Heart left ventricle (tissue), 16 donors: ENCODE data around the gene SEPTIN5. TPM values are rescaled to one million over a fixed set of nuclear protein-coding genes. Genes with fewer than 3 reads are reported as not detected.
A peak's percentile ranks its signal among the peaks of the same experiment; 100 is the strongest.

Source experiments
- ATAC-seq, 4 donors: fragments of 200-7000 bp; cut with Tn5 transposase; one replicate each; pipeline ENCODE4 v1.9.1; 2020 to 2022; ENCODE audit warnings: moderate library complexity in 4 of 4, mild to moderate bottlenecking in 3 of 4, moderate number of reproducible peaks in 1 of 4
- DNase-seq, 5 donors: peaks; one replicate each; pipeline ENCODE4 v3.0.0-alpha.2; 2020
- H3K27ac ChIP-seq, 12 donors: fragments of 200-600 bp; sonication (generic) in 4 of 12; one replicate each; pipeline versions ENCODE4 v1.5.0 to v1.8.0; 2016 to 2022; ENCODE audit warnings: mild to moderate bottlenecking in 2 of 12
- H3K27me3 ChIP-seq, 9 donors: fragments of 200-600 bp; sonication (generic) in 2 of 9; one replicate each; pipeline versions ENCODE4 v1.5.1 to v1.8.0; 2016 to 2022; ENCODE audit warnings: mild to moderate bottlenecking in 3 of 9
- H3K36me3 ChIP-seq, 9 donors: fragments of 200-600 bp; sonication (generic) in 2 of 9; one replicate each; pipeline versions ENCODE4 v1.5.0 to v1.8.0; 2018 to 2022; ENCODE audit warnings: mild to moderate bottlenecking in 2 of 9
- H3K4me1 ChIP-seq, 12 donors: fragments of 200-600 bp; sonication (generic) in 4 of 12; one replicate each; pipeline versions ENCODE4 v1.5.0 to v1.8.0; 2016 to 2022; ENCODE audit warnings: mild to moderate bottlenecking in 3 of 12
- H3K4me3 ChIP-seq, 12 donors: fragments of 200-600 bp; sonication (generic) in 4 of 12; one replicate each; pipeline versions ENCODE4 v1.5.0 to v1.8.0; 2017 to 2022; ENCODE audit warnings: mild to moderate bottlenecking in 9 of 12, moderate library complexity in 4 of 12
- H3K9me3 ChIP-seq, 12 donors: fragments of 200-600 bp; sonication (generic) in 4 of 12; one replicate each; pipeline versions ENCODE4 v1.5.0 to v1.8.0; 2016 to 2022; ENCODE audit warnings: mild to moderate bottlenecking in 1 of 12
- POLR2A ChIP-seq, 2 donors: fragments of 450-650 bp; IDR thresholded peaks; one replicate each; pipeline ENCODE4 v1.6.1; 2017; ENCODE audit warnings: antibody characterized with exemption in 2 of 2, mild to moderate bottlenecking in 2 of 2, moderate library complexity in 2 of 2
- WGBS, 4 donors: extraction: QIAGEN DNeasy Blood & Tissue Kit in 2 of 4; methylation state at CpG; one replicate each; pipeline versions ENCODE4 v1.1.5 to v1.1.7; 2013 to 2018; 5-methylcytosine and 5-hydroxymethylcytosine counted together
- intact Hi-C, 10 donors: fragments of 100-400 bp; cut with DNase I; formaldehyde crosslinking; loops; one replicate each; pipeline versions ENCODE4 v1.11.1 to v1.14.2; 2022
- polyA plus RNA-seq, 2 donors: library from polyadenylated mRNA; stranded (reverse); fragments of 200-250 nt; gene quantifications; one replicate each; pipeline ENCODE4 v1.2.3, GENCODE V29; 2013
- total RNA-seq, 9 donors: library from RNA; depleted of rRNA in 2 of 9; stranded (reverse); fragments of >200 nt in 2 of 9; fragmentation: NEBNext Ultra II Directional in 3 of 9; extraction: Animal tissue kit (Norgen Biotek cat#: 25700) in 3 of 9; gene quantifications; one replicate each; pipeline versions ENCODE4 v1.1.0 to v1.2.4, GENCODE V29; 2016 to 2023
- TF ChIP-seq, protein P1 (sequence below), 12 donors: fragments of 200-600 bp; sonication (generic) in 4 of 12; IDR thresholded peaks; one replicate each; pipeline versions ENCODE4 v1.5.0 to v1.8.0; 2018 to 2022; ENCODE audit warnings: antibody characterized with exemption in 12 of 12, mild to moderate bottlenecking in 5 of 12
- donor health status: ischemic (EF 13 %, LVEDD 7.1; RV severe dilation, severe dysfunction).
- donor health status: healthy with polysubstance abuse.
- donor health status: DM: no; HTN: yes; CAD: no.
- donor health status: DM: no; HTN: no; CAD: no.
- donor health status: ischemic (EF 25% LVEDD 6.9; RV normal size, moderate dysfunction).
- donor health status: ischemic (EF 25% LVEDD 5.7; RV mildly dilated, moderate dysfunction).
- donor health status: healthy.
- donor health status: DM: yes; HTN: yes; CAD: no.
- donor health status: ischemic (EF 35%, LVEDD 5.7; RV mildly dilated, moderate dysfunction).
- donor health status: nonischemic (EF 11% LVEDD 7.7; RV severe dilation, severe dysfunction).
- donor health status: DM: yes; HTN: yes; CAD: no.
- donor health status: PGD.
- donor health status: ischemic (EF 29% LVEDD 5.4; RV normal size, mild dysfunction).
- donor health status: nonischemic (EF 23%, LVEDD 6.1; RV moderate dilation, normal function).

Gene SEPTIN5
- total and polyA plus RNA-seq, 11 donors: 75.7 to 272 (median 127) TPM

DNA sequence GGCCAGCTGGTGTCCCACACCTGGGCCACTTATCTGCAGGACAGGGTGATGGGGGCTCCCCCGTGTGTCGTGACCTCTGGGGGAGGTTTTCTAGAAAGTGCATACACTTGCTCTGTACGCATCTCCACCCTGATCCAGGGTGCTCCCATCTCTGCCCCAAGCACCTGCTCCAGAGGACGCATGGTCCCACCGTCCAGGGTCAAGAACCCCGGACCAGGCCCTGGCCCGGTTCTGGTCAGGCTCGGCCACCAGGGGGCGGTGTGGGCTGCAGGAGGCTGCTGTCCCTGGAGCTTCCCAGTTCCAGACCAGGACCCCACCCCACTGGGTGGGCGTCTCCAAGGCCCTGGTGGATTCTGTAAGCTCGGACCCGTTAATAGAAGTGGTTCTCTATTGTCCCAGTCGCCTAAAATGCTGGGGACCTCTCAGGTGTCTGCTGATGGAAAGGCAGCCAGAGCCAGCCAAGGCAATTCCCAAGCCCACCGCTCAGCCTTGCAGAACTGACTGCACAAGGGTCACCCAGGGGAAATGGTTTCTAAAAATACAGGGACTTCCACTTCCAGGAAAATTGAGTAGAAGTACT lies 34.7 kb upstream of the SEPTIN5 start:
- no peaks in the 10 kb centered on the region for H3K36me3 ChIP-seq
- H3K4me3 ChIP-seq: no peak overlapping the region
- 29 to 65% (median 45%) methylated on average over 5 to 14 of the region's 14 CpGs for WGBS, 4 donors
- no peak for TF ChIP-seq POLR2A (IDR thresholded peaks at IDR 0.05)
- TF ChIP-seq, protein P1, sequence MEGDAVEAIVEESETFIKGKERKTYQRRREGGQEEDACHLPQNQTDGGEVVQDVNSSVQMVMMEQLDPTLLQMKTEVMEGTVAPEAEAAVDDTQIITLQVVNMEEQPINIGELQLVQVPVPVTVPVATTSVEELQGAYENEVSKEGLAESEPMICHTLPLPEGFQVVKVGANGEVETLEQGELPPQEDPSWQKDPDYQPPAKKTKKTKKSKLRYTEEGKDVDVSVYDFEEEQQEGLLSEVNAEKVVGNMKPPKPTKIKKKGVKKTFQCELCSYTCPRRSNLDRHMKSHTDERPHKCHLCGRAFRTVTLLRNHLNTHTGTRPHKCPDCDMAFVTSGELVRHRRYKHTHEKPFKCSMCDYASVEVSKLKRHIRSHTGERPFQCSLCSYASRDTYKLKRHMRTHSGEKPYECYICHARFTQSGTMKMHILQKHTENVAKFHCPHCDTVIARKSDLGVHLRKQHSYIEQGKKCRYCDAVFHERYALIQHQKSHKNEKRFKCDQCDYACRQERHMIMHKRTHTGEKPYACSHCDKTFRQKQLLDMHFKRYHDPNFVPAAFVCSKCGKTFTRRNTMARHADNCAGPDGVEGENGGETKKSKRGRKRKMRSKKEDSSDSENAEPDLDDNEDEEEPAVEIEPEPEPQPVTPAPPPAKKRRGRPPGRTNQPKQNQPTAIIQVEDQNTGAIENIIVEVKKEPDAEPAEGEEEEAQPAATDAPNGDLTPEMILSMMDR (IDR thresholded peaks at IDR 0.05): peak; percentile 67 to 94 (median 84)
- DNase-seq (peak in 4 of 5 donors; percentile 44 to 84 (median 53)), ATAC-seq (peak in 3 of 4 donors; percentile 71 to 80 (median 74))
- peaks cover 0 to 16% (median 3%) of the 10 kb centered on the region in 9 donors for H3K27me3 ChIP-seq
- peaks cover 0 to 5% (median 0%) of the 10 kb centered on the region in 12 donors for H3K4me1 ChIP-seq
- no peaks in the 10 kb centered on the region for H3K9me3 ChIP-seq
- intact Hi-C loops: loop anchor here in 8 of 10 donors (2.0 to 5.0 kb wide), 3 partner anchors 37 to 39 kb away; no protein-coding TSS in a partner anchor
- no peak overlapping the region for H3K27ac ChIP-seq

DNA sequence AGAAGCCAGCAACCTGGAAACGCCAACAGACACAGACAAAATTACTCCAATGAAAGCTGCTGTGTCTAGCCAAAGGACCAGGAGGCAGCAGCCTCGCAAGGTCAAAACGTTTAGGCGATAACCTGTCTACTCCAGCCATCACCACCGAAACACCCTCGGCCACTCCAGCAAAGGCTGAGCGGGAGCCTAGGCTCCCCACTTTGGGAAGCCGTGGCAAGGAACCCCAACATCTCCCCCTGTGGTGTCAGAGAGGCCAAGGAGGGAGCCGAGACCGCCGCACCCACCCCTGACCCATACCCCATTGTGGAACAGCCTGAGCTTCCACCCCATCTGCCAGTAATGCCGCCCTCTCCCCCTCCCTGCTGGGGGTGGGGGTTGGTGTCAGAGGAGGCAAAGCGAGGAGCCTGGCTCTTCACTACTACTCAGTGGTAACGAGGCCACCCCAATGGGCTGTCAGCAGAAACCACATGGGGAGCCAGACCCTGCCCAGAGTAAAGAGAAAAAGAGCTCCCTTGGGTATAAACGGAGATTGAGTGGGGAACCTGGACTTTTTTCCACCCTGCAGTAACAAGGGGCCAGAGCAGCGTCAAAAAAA lies 33.9 kb upstream of the SEPTIN5 start:
- no peak overlapping the region for H3K4me3 ChIP-seq
- DNase-seq (no peak), ATAC-seq (no peak)
- intact Hi-C loops: loop anchor here in 3 of 10 donors (2.0 to 5.0 kb wide), 2 partner anchors 36 to 37 kb away; no protein-coding TSS in a partner anchor
- 87 to 93% (median 89%) methylated on average over 16 of the region's 16 CpGs for WGBS, 4 donors
- no peaks in the 10 kb centered on the region for H3K36me3 ChIP-seq
- H3K9me3 ChIP-seq: no peaks in the 10 kb centered on the region
- TF ChIP-seq, protein P1 (IDR thresholded peaks at IDR 0.05): no peak
- no peak for TF ChIP-seq POLR2A (IDR thresholded peaks at IDR 0.05)
- H3K27me3 ChIP-seq: peaks cover 0 to 16% (median 3%) of the 10 kb centered on the region in 9 donors
- no peak overlapping the region for H3K27ac ChIP-seq
- H3K4me1 ChIP-seq: peaks cover 0 to 5% (median 0%) of the 10 kb centered on the region in 12 donors

- peaks cover 0 to 16% (median 3%) of the 10 kb centered on the region in 9 donors for H3K27me3 ChIP-seq
- no peak for DNase-seq
- H3K36me3 ChIP-seq: no peaks in the 10 kb centered on the region
- H3K4me3 ChIP-seq: no peak overlapping the region
- 85 to 91% (median 89%) methylated on average over 11 of the region's 11 CpGs for WGBS, 4 donors
- H3K9me3 ChIP-seq: no peaks in the 10 kb centered on the region
- no peak overlapping the region for H3K27ac ChIP-seq
- H3K4me1 ChIP-seq: peaks cover 0 to 5% (median 0%) of the 10 kb centered on the region in 12 donors
- intact Hi-C loops: loop anchor here in 3 of 10 donors (2.0 to 5.0 kb wide), 2 partner anchors 36 kb away; no protein-coding TSS in a partner anchor
- no peak for ATAC-seq
- TF ChIP-seq, protein P1 (IDR thresholded peaks at IDR 0.05): no peak
- no peak for TF ChIP-seq POLR2A (IDR thresholded peaks at IDR 0.05)
Measured at GRCh38 chr22:19680911-19681862, 33.1 kb upstream of the SEPTIN5 start.
